Measurements from ENCODE around the gene RGS5.

- TF ChIP-seq CTCF (conservative IDR thresholded peaks at IDR 0.05; ENCODE audit: low read depth in 2 of 2), result no peak
- TF ChIP-seq, protein P1, sequence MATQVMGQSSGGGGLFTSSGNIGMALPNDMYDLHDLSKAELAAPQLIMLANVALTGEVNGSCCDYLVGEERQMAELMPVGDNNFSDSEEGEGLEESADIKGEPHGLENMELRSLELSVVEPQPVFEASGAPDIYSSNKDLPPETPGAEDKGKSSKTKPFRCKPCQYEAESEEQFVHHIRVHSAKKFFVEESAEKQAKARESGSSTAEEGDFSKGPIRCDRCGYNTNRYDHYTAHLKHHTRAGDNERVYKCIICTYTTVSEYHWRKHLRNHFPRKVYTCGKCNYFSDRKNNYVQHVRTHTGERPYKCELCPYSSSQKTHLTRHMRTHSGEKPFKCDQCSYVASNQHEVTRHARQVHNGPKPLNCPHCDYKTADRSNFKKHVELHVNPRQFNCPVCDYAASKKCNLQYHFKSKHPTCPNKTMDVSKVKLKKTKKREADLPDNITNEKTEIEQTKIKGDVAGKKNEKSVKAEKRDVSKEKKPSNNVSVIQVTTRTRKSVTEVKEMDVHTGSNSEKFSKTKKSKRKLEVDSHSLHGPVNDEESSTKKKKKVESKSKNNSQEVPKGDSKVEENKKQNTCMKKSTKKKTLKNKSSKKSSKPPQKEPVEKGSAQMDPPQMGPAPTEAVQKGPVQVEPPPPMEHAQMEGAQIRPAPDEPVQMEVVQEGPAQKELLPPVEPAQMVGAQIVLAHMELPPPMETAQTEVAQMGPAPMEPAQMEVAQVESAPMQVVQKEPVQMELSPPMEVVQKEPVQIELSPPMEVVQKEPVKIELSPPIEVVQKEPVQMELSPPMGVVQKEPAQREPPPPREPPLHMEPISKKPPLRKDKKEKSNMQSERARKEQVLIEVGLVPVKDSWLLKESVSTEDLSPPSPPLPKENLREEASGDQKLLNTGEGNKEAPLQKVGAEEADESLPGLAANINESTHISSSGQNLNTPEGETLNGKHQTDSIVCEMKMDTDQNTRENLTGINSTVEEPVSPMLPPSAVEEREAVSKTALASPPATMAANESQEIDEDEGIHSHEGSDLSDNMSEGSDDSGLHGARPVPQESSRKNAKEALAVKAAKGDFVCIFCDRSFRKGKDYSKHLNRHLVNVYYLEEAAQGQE (IDR thresholded peaks at IDR 0.05; ENCODE audit: unreplicated experiment), result no peak
These were observed 55.7 kb downstream of the RGS5 start for GRCh38 chr1:163147019-163147418.
